ENCODE measurements around the gene MCM6.
A peak's percentile ranks its signal among the peaks of the same experiment; 100 is the strongest.

MCM6 gene

DNA sequence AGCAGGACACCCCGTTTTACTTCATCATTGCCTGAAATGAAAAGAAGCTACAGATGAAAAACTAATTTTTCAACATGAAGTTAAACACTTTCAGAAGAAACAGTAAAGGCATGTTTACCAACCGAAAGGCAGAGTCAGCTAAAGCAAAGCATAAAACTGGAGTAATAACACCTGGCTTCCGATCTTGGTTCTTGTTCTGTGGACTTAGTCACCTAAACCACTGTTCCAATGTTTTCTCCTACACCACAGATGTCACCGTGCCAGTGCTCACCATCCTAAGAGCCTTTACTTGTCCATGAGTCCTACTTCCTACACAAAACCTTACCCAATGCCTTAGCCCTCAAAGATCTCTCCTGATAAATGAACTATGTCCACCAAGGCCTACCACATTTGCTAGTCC lies 13.5 kb downstream of the MCM6 start:
- DNase-seq: no peak

DNA sequence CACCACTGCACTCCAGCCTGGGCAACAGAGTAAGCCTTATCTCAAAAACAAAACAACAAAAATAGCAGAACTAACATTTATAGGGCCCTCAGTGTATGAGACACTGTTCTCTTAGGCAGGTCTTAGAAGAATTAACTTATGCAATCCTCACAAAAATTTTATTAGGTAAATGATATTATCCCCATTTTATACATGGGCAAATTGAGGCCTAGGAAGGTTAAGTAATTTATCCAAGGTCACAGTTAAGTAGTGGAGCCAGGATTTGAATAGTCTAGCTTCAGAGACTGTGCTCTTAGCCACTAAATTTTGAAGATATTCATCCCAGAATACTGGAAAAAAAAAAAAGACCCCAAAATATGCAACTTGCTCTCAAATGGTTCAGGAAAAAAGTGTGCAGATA lies 22.8 kb downstream of the MCM6 start:
- no peak for DNase-seq

DNA sequence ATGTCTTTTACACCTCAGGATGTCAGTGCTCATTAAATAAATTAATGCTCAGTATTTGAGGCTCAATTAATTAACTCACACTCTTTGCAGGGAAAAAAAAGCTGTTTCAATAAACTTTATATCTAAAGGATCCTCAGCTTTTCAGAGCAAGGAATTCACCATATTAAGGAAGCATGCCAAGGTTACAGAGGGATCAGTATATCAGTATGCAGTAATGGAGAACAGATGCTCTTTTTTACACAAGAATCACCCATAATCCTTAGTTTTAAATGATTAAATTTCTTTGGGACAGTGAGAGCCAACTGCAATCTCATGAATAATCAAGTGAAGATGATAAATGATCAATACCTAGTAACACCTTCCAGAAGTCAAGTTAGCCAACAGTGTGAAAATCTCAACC lies 24.4 kb downstream of the MCM6 start:
- no peak for DNase-seq

DNA sequence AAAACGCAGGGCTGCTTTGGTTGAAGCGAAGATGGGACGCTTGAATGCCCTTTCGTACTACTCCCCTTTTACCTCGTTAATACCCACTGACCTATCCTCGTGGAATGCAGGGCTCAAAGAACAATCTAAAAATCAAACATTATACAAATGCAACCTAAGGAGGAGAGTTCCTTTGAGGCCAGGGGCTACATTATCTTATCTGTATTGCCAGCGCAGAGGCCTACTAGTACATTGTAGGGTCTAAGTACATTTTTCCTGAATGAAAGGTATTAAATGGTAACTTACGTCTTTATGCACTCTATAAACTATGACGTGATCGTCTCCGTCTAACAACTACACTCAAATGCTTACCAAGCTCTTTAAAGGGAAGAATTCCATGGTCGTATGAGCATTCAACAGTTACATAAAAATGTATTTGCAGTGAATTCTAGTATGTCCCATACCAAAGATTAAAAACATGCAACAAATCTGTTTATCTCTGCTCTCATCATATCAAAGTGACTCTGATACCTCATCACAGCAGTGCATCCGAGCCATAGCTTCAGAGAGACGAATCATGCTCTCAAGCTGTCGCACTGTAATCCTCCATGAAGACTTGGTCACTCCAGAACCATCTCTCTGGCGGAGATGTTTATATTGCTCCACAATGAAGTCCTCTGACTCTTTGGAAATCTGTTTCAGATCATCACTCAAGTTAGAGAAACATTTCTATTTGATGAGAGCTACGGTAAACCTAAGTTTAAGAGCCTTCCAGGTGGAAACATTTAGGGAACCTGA lies 25.2 kb downstream of the MCM6 start:
- DNase-seq: no peak

DNA sequence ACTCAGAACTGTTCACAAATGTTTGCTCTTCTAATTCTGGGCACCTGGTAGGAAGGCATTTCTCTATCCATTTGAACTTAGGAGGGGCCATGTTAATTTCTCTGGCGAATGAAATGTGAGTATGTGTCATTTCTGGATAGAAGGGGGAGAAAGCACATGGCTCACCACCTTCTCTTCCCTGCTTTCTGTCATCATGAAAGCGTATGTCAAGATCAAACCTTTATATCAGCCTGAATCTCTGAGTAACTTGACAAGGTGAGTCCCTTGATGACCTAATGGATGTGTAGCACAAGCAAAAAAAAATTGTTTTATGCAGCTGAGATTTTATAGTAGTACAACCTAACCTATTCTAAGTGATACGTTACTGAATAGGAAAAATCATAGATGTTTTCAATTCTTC lies 27.2 kb downstream of the MCM6 start:
- DNase-seq: no peak

DNA sequence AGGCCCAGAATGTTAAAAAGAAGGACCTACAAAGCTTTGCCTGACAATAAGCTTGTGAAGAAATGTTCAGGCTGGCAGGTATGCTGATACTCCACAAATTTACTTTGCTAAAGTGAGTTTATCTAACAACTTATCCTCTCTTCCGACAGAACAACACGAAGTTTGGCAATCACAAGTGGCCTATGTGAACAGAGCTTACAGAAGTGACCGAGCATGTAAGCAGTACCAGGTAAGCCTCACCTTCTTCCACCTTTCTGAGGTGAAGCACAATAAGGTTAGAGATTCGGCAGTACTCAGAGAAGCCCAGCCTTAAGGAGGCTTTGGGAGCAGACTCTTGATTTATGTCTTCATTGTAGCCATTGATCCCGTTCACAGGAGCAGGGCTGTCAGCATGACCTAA lies 30.2 kb downstream of the MCM6 start:
- DNase-seq: no peak

DNA sequence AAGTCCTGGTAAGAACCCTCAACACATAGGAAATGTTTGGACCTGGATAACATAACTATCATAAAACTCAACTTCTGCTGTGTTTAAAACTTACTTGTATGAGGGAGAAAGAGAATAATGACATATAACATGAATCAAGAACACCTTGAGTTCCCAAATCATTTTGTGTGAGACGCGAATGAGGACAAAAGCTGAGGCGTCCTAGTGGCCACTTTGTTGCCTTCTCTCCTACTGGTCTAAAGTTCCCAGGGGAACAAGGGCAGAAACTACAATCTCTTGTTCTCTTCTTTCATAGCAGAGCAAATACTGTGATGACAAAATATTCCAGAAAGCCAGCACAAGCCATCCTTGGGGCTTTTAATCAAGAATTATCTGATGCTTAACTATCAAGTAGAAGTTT lies 31.0 kb downstream of the MCM6 start:
- no peak for DNase-seq

DNA sequence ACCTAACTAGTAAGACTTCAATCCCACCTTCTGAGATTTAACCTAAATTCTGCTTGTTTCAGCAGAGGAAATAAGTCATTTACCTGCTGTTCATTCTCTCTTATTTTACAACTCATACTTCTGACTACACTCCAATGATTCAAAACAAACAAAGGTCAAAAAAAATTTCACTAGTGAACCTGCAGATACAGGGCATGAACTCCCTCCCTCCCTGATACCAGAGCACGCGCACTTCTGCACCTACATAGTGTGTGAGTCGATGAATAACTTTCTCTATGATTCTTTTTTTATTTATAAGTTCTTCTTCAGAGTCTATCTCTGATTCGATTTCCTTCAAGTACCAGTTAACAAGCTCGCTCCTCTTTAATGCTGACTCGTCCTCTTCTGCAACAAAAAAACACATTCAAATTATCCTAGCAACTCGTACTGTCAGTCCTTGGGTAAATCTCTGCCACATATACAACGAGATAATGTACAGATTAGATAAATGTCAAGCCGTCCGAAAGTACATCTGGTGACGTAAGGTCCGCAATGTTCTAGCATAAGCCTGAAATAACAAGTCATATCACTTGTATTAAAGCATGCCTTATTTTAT lies 31.8 kb downstream of the MCM6 start:
- DNase-seq: no peak

DNA sequence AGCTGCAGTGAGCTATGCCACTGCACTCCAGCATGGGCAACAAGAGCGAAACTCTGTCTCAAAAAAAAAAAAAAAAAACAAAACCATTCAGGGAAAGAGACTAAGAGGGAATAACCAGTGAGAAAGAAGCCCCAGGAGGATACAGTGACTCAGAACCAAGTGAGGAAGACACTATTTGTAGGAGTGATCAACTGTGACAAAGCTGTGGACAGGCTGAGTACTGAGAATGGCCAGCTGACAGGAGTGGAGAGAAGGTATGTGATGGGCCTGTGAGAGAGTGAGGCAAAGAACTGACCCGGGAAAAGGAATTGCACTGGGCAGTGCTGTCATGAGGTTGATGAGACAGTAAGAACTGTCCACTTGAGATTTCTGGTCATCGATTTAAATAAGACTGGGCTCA lies 32.6 kb downstream of the MCM6 start:
- no peak for DNase-seq

DNA sequence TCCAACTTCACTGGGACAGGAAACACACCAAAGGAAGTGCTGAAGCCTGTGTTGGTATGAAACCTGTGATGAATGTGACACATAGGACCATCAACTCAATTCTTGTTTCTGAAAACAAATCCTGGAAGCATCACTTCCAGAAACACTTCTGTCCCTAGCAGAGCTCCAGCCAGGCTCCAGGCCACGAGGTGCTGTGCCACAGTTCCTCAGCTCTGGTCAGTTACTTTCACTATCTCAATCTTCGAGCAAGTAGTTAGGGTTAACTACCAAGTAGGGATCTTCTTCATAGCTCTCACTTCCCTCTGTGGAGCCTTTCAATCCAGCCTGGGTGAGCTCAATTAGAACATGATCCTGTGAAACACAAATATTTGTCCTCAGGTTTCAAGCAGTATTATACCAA lies 35.6 kb downstream of the MCM6 start:
- no peak for DNase-seq

DNA sequence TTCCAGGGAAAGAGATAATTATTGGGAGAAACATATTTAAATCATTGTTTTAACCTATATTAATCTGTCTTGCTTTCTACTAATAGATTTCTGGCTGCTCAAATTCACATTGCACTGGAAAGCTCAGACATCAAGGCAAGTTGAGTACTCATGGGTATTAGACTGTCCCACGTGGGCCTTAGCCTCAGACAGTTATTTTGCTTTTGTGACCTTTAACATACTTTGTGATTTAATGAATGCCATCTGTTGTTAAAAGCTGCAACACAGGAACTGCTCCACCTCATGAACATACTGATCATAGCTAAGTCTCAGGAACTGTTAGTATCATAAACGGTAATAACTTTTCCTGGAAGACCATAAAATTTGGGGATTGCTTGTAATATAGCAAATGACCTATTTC lies 36.5 kb downstream of the MCM6 start:
- no peak for DNase-seq

DNA sequence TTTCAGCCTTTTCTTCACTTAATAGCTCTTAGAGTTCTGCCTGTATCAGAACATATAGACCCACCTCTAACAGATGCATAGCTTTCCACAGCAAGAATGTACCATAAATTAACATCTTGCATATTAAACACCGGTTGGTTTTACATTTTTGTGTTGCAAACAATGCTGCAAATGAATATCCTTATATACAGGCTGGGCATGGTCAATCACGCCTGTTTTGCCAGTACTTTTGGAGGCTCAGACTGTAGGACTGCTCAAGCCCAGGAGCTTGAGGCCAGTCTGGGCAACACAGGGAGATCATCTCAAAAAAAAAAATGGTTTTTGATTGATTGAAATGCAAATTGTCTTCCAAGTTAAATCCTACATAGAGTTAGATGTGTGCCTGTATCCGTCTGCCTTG lies 37.7 kb downstream of the MCM6 start:
- no peak for DNase-seq

DNA sequence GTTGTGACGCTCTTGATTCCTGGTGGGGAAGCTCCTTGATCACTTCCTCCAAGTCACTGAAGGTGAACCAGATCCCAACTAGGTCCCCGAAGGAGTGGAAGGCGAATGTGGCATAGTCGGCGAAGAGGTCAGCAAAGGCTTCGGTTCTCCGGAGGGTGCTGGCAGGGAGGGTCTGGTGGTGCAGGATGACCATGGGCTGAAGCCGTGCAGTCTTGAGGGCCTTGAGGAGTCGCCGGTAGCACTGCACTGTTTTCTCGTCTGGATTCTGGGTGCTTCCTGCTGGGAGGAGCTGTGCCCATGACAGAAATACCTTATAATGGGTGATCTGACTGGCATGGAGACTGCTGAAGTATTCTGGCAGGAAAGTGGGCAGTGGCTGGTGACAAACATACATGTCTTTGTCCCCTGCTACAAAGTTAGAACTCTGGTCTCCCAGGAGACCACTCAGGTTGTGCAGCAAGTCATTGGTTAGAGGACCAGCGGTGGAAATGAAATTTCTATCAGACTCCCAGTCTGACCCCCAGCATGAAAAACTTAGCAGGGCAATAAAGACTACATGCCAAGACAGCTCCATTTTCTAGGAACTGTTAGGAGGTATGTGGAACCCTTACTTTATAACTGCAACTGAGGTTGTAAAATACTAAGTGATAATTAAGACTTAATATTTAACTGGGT lies 39.5 kb downstream of the MCM6 start, which contains the start of gene LCT:
Gene LCT (minus strand): TSS at position 589 of the 675 bp plus-strand sequence. CDS start 15 bp downstream, at position 574.
- DNase-seq: no peak

DNA sequence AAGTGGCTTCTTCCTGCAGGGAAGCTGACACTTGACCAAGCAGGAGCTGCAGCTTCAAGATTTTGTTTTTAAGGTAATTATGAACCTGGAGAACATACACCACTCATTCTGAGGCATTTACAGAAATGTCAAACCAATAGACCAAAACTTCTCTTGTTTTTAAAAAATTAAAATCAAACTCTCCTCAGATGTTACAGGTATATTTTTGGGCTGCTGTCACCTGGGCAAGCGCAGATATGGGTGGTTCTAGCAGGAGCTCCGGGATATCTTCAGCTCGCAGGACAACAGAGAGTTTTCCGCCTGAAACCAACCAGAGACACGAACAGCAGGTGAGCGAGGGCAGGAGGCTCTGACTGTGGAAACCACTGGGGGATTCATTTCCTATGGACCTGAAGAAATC lies 43.4 kb downstream of the MCM6 start:
- no peak for DNase-seq

DNA sequence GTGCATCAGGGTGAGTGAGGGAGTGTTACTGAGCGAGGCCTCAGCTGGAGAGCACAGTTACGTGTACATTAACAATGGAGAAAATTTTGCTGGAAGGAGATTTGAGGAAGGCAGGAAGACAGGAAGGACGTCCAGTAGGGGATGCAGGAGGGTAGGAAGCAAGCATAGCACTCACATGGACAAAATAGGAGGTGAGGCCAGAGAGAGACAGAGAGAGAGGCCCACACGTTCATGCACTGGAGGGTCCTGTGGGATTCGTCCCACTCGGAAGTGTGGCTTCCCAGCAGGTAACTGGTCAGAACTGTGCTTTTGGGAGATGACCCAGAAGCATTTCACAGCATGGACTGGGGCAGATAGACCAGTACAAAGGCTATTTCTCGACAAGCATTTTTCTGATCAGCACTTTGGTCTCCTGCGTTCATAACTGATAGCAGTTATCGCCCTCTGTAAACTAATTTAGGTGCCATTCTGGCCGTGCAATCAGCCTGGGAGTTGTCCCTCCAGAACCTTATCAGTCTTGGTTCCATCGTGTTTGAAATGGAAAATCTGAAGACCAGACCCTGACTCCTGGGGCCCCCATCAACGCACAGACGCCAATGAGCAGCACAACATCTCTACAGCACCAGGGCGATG lies 44.9 kb downstream of the MCM6 start:
- DNase-seq: no peak

DNA sequence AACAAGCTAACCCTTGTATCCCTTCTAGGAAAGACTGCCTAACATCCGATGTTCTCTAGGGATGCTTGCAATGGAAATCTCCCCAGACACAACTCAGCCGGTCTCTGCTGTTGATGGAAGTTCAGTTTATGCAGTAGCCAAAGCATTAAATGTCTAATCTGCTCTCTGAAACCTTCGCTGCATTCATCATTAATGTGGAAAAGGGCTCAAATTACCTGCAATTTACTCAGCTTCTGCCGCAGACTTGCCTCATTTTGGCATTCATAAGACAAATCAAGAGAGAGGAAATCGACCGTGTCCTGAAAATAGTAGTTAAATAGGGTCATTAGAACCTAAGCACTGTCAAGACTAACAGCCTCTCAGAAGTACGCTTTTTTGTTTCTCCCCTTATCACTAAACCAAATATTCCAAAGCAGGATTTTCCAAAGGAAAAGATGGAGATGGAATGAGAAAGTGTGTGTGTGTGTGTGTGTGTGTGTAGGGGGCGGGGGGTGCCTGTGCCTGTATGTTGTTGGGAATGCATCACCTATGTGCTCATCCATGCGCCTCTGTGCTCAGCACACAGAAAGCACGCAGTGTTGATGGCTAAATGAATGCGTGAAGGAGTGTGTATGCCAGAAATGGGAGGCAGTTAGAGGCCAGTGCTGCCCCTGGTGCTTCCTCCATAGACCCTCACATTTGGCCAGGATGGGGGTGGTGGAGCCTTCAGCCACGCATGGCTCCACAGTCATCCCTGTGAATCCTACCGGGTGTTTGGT lies 46.7 kb downstream of the MCM6 start:
- no peak for DNase-seq

DNA sequence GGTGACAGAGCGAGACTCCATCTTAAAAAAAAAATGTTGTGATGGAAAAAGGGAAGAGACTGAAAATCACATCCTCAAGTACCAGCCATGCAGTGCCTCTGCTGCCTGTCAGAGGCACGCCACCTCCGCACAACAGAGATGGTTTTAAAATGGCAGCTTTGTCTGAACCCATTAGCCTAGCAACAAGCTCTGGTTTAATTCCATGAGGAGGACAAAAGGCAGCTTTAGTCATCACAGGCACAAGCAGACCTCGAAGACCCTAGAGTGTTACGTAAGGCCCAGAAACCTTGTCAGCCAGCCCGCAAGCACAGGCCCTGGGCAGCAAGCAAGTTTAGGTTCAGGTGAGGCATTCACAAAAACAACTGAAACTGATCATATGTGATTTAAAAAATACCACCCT lies 49.7 kb downstream of the MCM6 start:
- no peak for DNase-seq

DNA sequence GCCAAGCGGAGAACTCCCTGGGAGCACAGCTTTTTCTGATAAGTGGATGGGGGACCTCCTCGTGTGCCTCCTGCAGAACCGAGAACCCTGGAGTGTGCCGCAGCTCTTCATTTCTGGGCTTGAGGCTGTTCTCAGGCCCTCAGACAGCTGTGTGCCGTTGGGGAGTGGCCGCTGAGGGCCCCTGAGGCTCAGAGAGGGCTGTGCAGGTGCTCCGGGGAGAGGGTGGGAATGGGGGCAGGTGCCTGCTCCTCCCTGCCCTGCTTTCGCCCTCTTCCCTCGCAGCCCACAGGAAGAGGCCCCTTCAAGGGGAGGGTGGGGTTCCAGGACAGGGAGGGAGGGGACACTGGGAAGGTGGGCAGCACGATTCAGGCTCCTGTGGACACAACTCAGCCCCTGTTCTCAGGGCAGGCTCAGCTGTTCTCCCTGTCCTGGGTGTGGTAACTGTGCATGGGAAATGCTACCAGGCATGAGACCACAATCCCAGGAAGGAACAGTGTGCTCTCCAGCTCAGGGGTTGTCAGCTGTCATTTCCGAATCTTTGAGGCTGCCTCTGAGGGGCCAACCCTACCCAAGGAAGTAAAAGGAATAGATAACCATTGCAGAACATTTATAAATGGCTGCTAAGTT lies 50.6 kb downstream of the MCM6 start:
- DNase-seq: no peak

DNA sequence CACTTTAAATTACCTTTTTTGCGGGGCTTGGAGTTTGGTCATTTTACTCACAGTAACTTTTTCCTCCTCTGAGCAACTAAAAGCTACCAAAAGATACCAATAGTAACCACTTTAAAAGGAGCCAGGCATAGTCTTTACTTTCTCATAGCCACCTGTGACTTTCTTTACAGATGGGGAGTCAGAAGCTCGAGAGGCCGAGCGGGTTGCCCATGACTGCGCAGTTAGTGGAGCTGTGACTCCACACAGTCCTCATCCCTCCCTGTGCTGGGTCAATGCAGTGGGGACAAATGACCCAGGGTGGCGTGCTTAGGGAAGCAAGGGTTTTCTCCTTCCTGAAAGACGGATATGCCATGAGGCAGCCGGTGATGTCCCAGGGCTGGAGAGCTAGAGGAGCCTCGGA lies 51.1 kb downstream of the MCM6 start:
- no peak for DNase-seq

DNA sequence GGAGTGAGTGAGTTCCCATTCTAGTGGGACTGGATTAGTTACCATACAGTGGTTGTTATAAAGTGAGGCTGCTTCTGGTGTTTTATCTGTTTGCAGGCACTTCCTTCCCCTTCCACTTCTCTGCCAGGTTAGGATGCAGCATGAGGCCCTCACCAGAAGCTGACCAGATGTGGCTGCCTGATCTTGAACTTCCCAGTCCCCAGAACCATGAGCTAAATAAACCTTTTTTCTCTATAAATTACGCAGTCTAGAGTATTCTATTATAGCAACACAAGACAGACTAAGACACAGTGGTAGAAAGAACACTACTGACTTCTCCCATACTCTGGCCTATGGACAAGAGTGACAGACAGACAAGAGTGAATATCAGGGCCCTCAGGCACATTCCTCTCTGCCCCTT lies 53.4 kb downstream of the MCM6 start:
- no peak for DNase-seq

DNA sequence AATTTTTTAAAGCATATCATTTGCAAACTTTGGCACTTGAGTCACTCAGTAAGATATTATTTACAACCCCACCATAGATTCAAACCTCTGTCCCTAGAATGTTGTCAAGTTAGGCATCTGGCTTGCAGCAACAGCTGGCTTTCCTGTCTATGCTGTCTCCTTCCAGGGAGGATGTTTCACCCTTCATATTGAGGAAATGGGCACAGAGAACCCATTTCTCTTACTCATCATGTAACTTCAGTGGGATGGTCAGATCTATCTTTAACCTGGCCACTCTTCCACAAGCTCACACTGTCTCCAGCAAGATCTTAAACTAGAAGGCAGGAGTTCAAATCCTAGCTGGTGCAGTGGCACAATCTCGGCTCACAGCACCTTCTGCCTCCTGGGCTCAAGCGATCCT lies 55.1 kb downstream of the MCM6 start:
- DNase-seq: no peak

DNA sequence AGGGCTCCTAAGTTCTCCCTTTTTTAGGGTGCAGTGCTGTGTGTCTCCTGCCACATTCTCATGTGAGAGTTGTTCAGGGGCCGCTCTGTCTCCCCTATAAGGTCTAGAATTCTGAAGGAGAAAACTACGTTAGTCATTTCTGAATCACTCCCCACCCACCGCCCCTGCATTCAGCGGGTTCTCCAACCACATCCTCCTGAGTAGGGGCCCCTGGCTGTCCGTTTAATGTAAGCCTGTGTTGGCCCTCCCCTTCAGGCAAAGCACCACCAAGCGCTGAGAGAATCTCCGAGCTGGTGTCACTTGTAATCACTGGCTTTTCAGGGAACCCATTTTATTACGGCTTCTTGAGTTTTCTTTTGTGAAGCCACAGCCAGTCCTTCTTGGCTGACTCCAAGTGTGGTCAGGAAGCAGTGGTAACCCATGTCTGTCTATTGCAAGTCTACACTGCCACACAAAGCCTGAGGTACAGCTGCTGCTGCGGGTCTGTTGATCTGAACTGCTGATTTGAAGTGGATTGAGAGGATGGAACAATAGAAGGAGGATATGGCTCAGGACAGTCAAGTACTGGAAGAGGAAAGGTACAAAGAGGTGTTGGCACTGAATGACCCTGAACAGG lies 56.1 kb downstream of the MCM6 start:
- peak; percentile 90 for DNase-seq
